Body of pancreas (tissue), 4 donors: Measurements from ENCODE around the gene ATOSA.

Source experiments
- POLR2A ChIP-seq, 3 donors: fragments of 450-650 bp; IDR thresholded peaks; one replicate each; pipeline ENCODE4 v1.6.1; 2016; ENCODE audit warnings: antibody characterized with exemption in 3 of 3, mild to moderate bottlenecking in 2 of 3
- TF ChIP-seq, protein P1 (sequence below), 7 experiments: fragments of 450-650 bp in 4 of 7; fragments of 200-600 bp in 3 of 7; sonication (generic) in 3 of 7; IDR thresholded peaks; one replicate each; pipeline ENCODE4 v1.5.1; 2016 to 2019; ENCODE audit warnings: antibody characterized with exemption in 7 of 7

DNA sequence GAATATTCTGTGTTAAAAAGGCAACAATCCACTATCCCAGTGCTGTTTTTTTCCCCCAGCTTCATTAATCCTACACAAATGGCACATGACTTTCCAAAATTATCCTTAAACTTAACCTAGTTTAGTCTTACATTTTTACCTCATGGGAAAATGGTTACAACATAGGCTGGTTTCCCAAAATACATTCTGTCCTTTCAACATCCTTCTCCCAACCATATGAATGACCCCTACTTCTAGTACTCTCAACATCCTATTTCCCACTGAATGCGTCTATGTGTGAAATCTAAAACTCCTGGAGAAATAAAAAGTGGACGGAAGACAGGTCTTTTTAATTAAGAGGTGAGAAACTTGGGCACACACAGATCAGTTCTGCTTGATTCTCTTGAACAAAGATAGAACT is 33.3 kb downstream of the ATOSA start:
- no peak for TF ChIP-seq POLR2A (IDR thresholded peaks at IDR 0.05)
- TF ChIP-seq, protein P1, sequence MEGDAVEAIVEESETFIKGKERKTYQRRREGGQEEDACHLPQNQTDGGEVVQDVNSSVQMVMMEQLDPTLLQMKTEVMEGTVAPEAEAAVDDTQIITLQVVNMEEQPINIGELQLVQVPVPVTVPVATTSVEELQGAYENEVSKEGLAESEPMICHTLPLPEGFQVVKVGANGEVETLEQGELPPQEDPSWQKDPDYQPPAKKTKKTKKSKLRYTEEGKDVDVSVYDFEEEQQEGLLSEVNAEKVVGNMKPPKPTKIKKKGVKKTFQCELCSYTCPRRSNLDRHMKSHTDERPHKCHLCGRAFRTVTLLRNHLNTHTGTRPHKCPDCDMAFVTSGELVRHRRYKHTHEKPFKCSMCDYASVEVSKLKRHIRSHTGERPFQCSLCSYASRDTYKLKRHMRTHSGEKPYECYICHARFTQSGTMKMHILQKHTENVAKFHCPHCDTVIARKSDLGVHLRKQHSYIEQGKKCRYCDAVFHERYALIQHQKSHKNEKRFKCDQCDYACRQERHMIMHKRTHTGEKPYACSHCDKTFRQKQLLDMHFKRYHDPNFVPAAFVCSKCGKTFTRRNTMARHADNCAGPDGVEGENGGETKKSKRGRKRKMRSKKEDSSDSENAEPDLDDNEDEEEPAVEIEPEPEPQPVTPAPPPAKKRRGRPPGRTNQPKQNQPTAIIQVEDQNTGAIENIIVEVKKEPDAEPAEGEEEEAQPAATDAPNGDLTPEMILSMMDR (IDR thresholded peaks at IDR 0.05): no peak
